Ascending aorta (tissue), 2 donors: ENCODE results near the gene IRAK4. TPM values are rescaled to one million over a fixed set of nuclear protein-coding genes. Genes with fewer than 3 reads are reported as not detected.

Source experiments
- DNase-seq, 2 donors: peaks; one replicate each; pipeline ENCODE4 v3.0.0-alpha.2; 2019; ENCODE audit warnings: low spot score in 2 of 2
- H3K27ac ChIP-seq, 2 donors: fragments of 200-600 bp; sonication (generic); one replicate each; pipeline ENCODE4 v1.5.1; 2016 to 2017; ENCODE audit warnings: mild to moderate bottlenecking in 1 of 2
- H3K27me3 ChIP-seq: fragments of 200-600 bp; sonication (generic); one replicate; pipeline ENCODE4 v1.5.1; 2017
- H3K36me3 ChIP-seq, 2 donors: fragments of 200-600 bp; sonication (generic); one replicate each; pipeline ENCODE4 v1.5.1; 2016
- H3K4me1 ChIP-seq, 2 donors: fragments of 200-600 bp; sonication (generic); one replicate each; pipeline ENCODE4 v1.5.1; 2016 to 2017; ENCODE audit warnings: mild to moderate bottlenecking in 1 of 2
- H3K4me3 ChIP-seq, 2 donors: fragments of 200-600 bp; sonication (generic); one replicate each; pipeline ENCODE4 v1.5.1; 2016 to 2017; ENCODE audit warnings: mild to moderate bottlenecking in 1 of 2
- H3K9me3 ChIP-seq, 2 donors: fragments of 200-600 bp; sonication (generic); one replicate each; pipeline ENCODE4 v1.5.1; 2016
- intact Hi-C: fragments of 100-400 bp; cut with DNase I; formaldehyde crosslinking; loops from one replicate; pipeline ENCODE4 v1.15.1; 2023
- total RNA-seq: library from RNA; depleted of rRNA; stranded (reverse); fragments of >200 nt; gene quantifications from one replicate; pipeline ENCODE4 v1.1.0, GENCODE V29; 2016
- TF ChIP-seq, protein P1 (sequence below), 3 experiments: fragments of 200-600 bp in 2 of 3; fragments of 450-650 bp in 1 of 3; sonication (generic) in 2 of 3; IDR thresholded peaks; one replicate each; pipeline ENCODE4 v1.5.1; 2016 to 2019; ENCODE audit warnings: antibody characterized with exemption in 3 of 3, mild to moderate bottlenecking in 1 of 3, moderate library complexity in 1 of 3

The IRAK4 gene
- total RNA-seq, 1 donor from 2014 or later: 7.3 TPM

DNA sequence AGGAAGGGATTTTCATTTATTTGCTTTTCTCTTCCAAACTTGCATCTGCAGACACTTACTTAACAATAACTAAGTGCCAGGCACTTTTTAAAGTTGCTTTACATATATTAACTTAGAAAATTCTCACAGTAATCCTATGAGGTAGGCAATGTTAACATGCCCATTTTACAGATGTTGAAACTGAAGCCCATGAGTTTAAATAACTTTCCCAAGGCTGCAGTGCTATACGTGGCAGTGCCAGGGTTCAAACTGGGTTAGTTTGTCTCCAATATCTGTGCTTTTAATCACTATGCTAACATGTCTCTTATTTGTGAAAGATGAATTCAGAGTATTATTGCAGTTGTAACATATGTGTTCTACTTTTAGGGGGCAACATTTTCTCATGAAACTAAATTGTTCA is 30.1 kb upstream of the IRAK4 start:
- peaks cover 0 to 15% of the 10 kb centered on the region in 2 donors for H3K36me3 ChIP-seq
- intact Hi-C loops: no loop called here
- no peak for DNase-seq

DNA sequence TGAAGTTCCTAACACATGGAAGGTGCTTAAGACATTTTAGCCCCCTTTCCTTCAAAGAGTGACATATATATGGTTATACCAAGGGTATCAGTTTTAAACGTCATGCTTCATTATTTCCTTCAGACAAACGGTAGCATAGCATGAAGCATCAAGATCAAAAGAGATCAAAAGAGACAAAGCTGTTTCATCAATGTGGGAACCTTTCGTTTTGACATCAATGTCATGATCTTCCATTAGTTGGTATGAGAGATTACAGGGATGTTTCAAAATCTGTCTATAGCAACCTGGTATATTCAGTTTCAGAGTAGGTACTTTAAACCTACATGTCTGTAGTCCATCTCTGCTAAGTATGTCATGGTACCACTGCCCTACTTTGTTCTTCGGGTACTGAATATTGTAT is 28.5 kb upstream of the IRAK4 start:
- no peak overlapping the region for H3K27ac ChIP-seq
- no peaks in the 10 kb centered on the region for H3K4me1 ChIP-seq
- DNase-seq: no peak
- H3K9me3 ChIP-seq: no peaks in the 10 kb centered on the region
- peaks cover 0 to 15% of the 10 kb centered on the region in 2 donors for H3K36me3 ChIP-seq
- H3K27me3 ChIP-seq: no peaks in the 10 kb centered on the region
- no peak overlapping the region for H3K4me3 ChIP-seq
- intact Hi-C loops: no loop called here
- TF ChIP-seq, protein P1, sequence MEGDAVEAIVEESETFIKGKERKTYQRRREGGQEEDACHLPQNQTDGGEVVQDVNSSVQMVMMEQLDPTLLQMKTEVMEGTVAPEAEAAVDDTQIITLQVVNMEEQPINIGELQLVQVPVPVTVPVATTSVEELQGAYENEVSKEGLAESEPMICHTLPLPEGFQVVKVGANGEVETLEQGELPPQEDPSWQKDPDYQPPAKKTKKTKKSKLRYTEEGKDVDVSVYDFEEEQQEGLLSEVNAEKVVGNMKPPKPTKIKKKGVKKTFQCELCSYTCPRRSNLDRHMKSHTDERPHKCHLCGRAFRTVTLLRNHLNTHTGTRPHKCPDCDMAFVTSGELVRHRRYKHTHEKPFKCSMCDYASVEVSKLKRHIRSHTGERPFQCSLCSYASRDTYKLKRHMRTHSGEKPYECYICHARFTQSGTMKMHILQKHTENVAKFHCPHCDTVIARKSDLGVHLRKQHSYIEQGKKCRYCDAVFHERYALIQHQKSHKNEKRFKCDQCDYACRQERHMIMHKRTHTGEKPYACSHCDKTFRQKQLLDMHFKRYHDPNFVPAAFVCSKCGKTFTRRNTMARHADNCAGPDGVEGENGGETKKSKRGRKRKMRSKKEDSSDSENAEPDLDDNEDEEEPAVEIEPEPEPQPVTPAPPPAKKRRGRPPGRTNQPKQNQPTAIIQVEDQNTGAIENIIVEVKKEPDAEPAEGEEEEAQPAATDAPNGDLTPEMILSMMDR (IDR thresholded peaks at IDR 0.05): no peak

More for the DNA sequence above, 30.1 kb upstream of the IRAK4 start:
- Histone ChIP-seq H3K4me3 (no peak overlapping the region), H3K27ac (no peak overlapping the region), H3K9me3 (no peaks in the 10 kb centered on the region), H3K4me1 (no peaks in the 10 kb centered on the region), H3K27me3 (no peaks in the 10 kb centered on the region)
- TF ChIP-seq, protein P1 (IDR thresholded peaks at IDR 0.05): no peak

DNA sequence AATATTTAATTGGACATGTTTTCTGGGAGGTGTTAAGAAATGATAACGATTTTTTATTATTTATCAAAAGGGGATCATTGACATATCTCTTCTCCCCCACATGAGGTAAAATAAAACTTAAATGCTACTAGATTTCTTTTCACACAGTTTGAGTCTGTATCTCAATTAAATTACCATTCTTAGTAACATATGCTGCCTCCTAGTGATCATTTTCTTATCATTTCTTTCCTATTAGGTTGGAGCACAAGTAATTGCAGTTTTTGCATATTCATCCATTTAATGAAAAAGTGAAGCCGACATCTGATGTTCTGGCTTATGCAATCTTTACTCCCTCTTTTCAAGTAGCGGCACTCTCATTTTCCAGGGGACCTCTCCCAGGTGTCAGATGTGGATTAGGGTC is 25.1 kb upstream of the IRAK4 start:
- TF ChIP-seq, protein P1 (IDR thresholded peaks at IDR 0.05): no peak
- Histone ChIP-seq H3K27ac (no peak overlapping the region), H3K4me1 (no peaks in the 10 kb centered on the region), H3K36me3 (peaks cover 0 to 10% of the 10 kb centered on the region in 2 donors), H3K27me3 (no peaks in the 10 kb centered on the region), H3K4me3 (no peak overlapping the region), H3K9me3 (no peaks in the 10 kb centered on the region)
- intact Hi-C loops: no loop called here
- DNase-seq: no peak

DNA sequence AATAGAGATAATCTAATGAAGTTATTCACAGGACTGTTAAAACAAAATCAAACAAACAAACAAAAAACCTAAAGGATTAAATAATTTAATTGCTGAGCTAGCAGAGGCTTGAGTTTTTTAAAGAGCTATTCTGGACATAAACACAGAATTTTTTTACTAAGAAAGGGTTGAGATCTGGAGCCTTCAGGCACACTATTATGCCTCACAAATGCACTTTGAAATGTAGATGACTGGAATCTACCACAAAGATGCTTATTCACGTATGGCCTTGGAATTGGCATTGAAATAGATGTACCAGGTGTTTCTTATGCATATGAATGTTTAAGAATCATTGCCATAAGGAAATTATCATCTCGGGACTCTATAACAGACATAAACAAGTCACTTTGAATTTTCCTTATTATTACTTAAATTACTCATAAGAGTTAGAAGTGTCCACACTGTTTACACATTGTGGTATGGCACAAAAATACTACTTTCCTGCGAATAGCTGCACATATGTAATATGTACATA is 21.8 kb upstream of the IRAK4 start:
- intact Hi-C loops: no loop called here
- H3K36me3 ChIP-seq: peaks cover 0 to 3% of the 10 kb centered on the region in 2 donors
- H3K27me3 ChIP-seq: no peaks in the 10 kb centered on the region
- no peak overlapping the region for H3K27ac ChIP-seq
- H3K9me3 ChIP-seq: no peaks in the 10 kb centered on the region
- no peak for DNase-seq
- no peaks in the 10 kb centered on the region for H3K4me1 ChIP-seq
- H3K4me3 ChIP-seq: no peak overlapping the region
- TF ChIP-seq, protein P1 (IDR thresholded peaks at IDR 0.05): no peak

DNA sequence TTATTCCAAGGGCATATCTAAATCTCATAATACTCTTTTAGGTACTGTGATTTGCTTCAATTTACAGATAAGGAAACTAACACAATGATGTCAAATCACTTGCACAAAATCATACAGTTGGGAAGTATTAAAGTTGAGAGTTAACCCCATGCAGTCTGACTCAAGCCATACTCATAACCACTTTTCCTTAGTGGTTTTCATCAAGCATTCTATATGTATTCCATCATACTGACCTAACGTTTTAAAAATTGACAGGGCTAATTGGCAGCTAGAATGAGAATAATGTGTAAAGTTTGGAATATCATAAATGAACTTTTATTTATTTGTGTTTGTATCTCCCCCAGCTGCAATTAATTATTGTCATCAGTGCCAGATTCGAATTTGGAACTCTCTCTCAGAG is 21.1 kb upstream of the IRAK4 start:
- no peak for DNase-seq
- H3K27ac ChIP-seq: no peak overlapping the region
- intact Hi-C loops: no loop called here
- H3K27me3 ChIP-seq: no peaks in the 10 kb centered on the region
- H3K36me3 ChIP-seq: peaks cover 0 to 5% of the 10 kb centered on the region in 2 donors
- H3K9me3 ChIP-seq: no peaks in the 10 kb centered on the region
- H3K4me3 ChIP-seq: no peak overlapping the region
- TF ChIP-seq, protein P1 (IDR thresholded peaks at IDR 0.05): no peak
- no peaks in the 10 kb centered on the region for H3K4me1 ChIP-seq
